ENCODE data around the gene LYPD4.

- no peak for TF ChIP-seq CHD4 (IDR thresholded peaks at IDR 0.05; ENCODE audit: borderline replicate concordance)
- no peak for TF ChIP-seq CTCF (IDR thresholded peaks at IDR 0.05)
- TF ChIP-seq CBX2 (IDR thresholded peaks at IDR 0.05; ENCODE audit: borderline replicate concordance, low read depth): no peak
- TF ChIP-seq PBX3 (IDR thresholded peaks at IDR 0.05): 0 out of 2 replicates have a peak, but pooled peaks have one; percentile 12
- TF ChIP-seq POLR2A (IDR thresholded peaks at IDR 0.05; ENCODE audit: low read length): no peak
- no peak for TF ChIP-seq TP53 (CRISPR knock-in tag; IDR thresholded peaks at IDR 0.05)
- TF ChIP-seq RCOR1 (IDR thresholded peaks at IDR 0.05; ENCODE audit: low read depth, low read length): no peak
- TF ChIP-seq HOXB13 (CRISPR knock-in tag; IDR thresholded peaks at IDR 0.05; ENCODE audit: low read depth): no peak
- no peak for TF ChIP-seq HEYL (CRISPR knock-in tag; IDR thresholded peaks at IDR 0.05)
- no peak for TF ChIP-seq JUNB (IDR thresholded peaks at IDR 0.05)
- TF ChIP-seq SREBF2 (IDR thresholded peaks at IDR 0.05): no peak
- TF ChIP-seq HDAC2 (IDR thresholded peaks at IDR 0.05): no peak
- no peak for TF ChIP-seq REST (IDR thresholded peaks at IDR 0.05)
These were observed 49.4 kb upstream of the LYPD4 start for GRCh38 chr19:41893899-41894298.
